Stomach (tissue), 4 donors: ENCODE results near the gene FNBP1.

Experiments used
- CTCF ChIP-seq, 7 experiments: fragments of 450-650 bp in 4 of 7; fragments of 200-600 bp in 3 of 7; sonication (generic) in 3 of 7; IDR thresholded peaks; one replicate each; pipeline ENCODE4 v1.5.1; 2016 to 2019; ENCODE audit warnings: antibody characterized with exemption in 7 of 7, control low read depth in 2 of 7, mild to moderate bottlenecking in 1 of 7
- EP300 ChIP-seq: sonication (generic); formaldehyde crosslinking; IDR thresholded peaks from one replicate; pipeline ENCODE4 v1.6.1; 2017; ENCODE audit warnings: antibody characterized with exemption
- POLR2A ChIP-seq, 4 donors: fragments of 450-650 bp; IDR thresholded peaks; one replicate each; pipeline ENCODE4 v1.6.1; 2016; ENCODE audit warnings: antibody characterized with exemption in 4 of 4, control low read depth in 2 of 4, mild to moderate bottlenecking in 1 of 4, moderate library complexity in 1 of 4
- POLR2AphosphoS5 ChIP-seq, 3 donors: sonication (generic); formaldehyde crosslinking; IDR thresholded peaks; one replicate each; pipeline ENCODE4 v1.6.1; 2016; ENCODE audit warnings: antibody characterized with exemption in 3 of 3

- TF ChIP-seq POLR2A (IDR thresholded peaks at IDR 0.05) (no peak), EP300 (no peak), CTCF (IDR thresholded peaks at IDR 0.05) (no peak), POLR2AphosphoS5 (IDR thresholded peaks at IDR 0.05) (no peak)
Measured at GRCh38 chr9:130008538-130008937, 34.5 kb downstream of the FNBP1 start.
